ENCODE data around the gene POLR3E.

GRCh38 chr16:22306788-22307187, 9.6 kb downstream of the POLR3E start:
- no peak for TF ChIP-seq CTCF (IDR thresholded peaks at IDR 0.05)
- TF ChIP-seq POLR2A (IDR thresholded peaks at IDR 0.05), result no peak

Data from esophagus squamous epithelium (tissue), 4 donors.